Caco-2 (cell line): Measurements from ENCODE around the gene ATF7IP2. TPM values are rescaled to one million over a fixed set of nuclear protein-coding genes. Genes with fewer than 3 reads are reported as not detected.
A peak's percentile ranks its signal among the peaks of the same experiment; 100 is the strongest.

Source experiments
- BruUV-seq: library from RNA; stranded (reverse); fragments of 400-500 nt; replicated peaks from 2 replicates; lab custom pipeline; 2021; lab: Mats Ljungman, UMichigan
- CTCF ChIA-PET: fragments of 300-600 bp; sonication (Branson Sonifier 250); formaldehyde crosslinking; loops from one replicate; lab custom pipeline; 2022; ENCODE audit warnings: antibody characterized with exemption; lab: Charles Lee
- POLR2A ChIA-PET: fragments of 300-600 bp; sonication (Branson Sonifier 250); formaldehyde crosslinking; loops from one replicate; lab custom pipeline; 2022; ENCODE audit warnings: antibody characterized with exemption; lab: Charles Lee
- DNase-seq, 2 experiments: peaks; one replicate each; pipeline versions ENCODE4 v3.0.0 to v3.0.0-alpha.2; 2020 to 2022
- H3K27me3 ChIP-seq: replicated peaks from 2 replicates; pipeline ENCODE4 v1.6.0; 2011; ENCODE audit warnings: low read length; ENCODE audit not compliant: control insufficient read depth, insufficient read depth
- H3K36me3 ChIP-seq: 2 replicates; pipeline ENCODE4 v1.5.1; 2011; ENCODE audit warnings: low read length; ENCODE audit not compliant: control insufficient read depth, insufficient read depth
- H3K4me1 ChIP-seq: fragments of 250-450 bp; sonication (Bioruptor Pico); 2 replicates; pipeline ENCODE4 v1.5.1; 2020; ENCODE audit warnings: mild to moderate bottlenecking
- H3K4me3 ChIP-seq: 2 replicates; pipeline ENCODE4 v1.5.1; 2011; ENCODE audit warnings: low read depth, mild to moderate bottlenecking, control low read depth, low read length
- H3K9me3 ChIP-seq: fragments of 250-450 bp; sonication (Bioruptor Pico); 2 replicates; pipeline ENCODE4 v1.5.1; 2020; ENCODE audit warnings: mild to moderate bottlenecking, moderate library complexity
- H3K27ac Mint-ChIP-seq: one replicate; pipeline ENCODE4 v1.8.0; 2022; ENCODE audit warnings: mixed read lengths; ENCODE audit not compliant: unreplicated experiment
- H3K27me3 Mint-ChIP-seq: one replicate; pipeline ENCODE4 v1.8.0; 2022; ENCODE audit warnings: mixed read lengths; ENCODE audit not compliant: insufficient read depth, unreplicated experiment
- H3K36me3 Mint-ChIP-seq: one replicate; pipeline ENCODE4 v1.8.0; 2022; ENCODE audit warnings: mild to moderate bottlenecking, mixed read lengths; ENCODE audit not compliant: insufficient read depth, unreplicated experiment
- H3K4me1 Mint-ChIP-seq: one replicate; pipeline ENCODE4 v1.8.0; 2022; ENCODE audit warnings: low read depth, mixed read lengths; ENCODE audit not compliant: unreplicated experiment
- H3K4me3 Mint-ChIP-seq: one replicate; pipeline ENCODE4 v1.8.0; 2022; ENCODE audit warnings: mild to moderate bottlenecking, moderate library complexity, mixed read lengths; ENCODE audit not compliant: unreplicated experiment
- H3K9me3 Mint-ChIP-seq: one replicate; pipeline ENCODE4 v1.8.0; 2022; ENCODE audit warnings: mixed read lengths; ENCODE audit not compliant: unreplicated experiment
- intact Hi-C: fragments of 100-400 bp; cut with micrococcal nuclease; formaldehyde crosslinking; loops from one replicate; pipeline ENCODE4 v1.10.0; 2022; ENCODE audit not compliant: unreplicated experiment
- total RNA-seq: library from RNA; stranded (reverse); gene quantifications from 2 replicates; pipeline ENCODE4 v1.2.3, GENCODE V29; 2022
- TF ChIP-seq, protein P1 (sequence below), 2 experiments: fragments of 200-600 bp in 1 of 2; IDR thresholded peaks; 1 replicate in 1 of 2; 2 replicates in 1 of 2; pipeline versions ENCODE4 v1.5.1 to v1.8.0; 2011 to 2022; ENCODE audit warnings: antibody characterized with exemption in 1 of 2, control low read depth in 1 of 2, inconsistent platforms in 1 of 2, low read depth in 1 of 2, low read length in 1 of 2, mild to moderate bottlenecking in 1 of 2, moderate library complexity in 1 of 2; ENCODE audit not compliant: insufficient read depth in 1 of 2, severe bottlenecking in 1 of 2, unreplicated experiment in 1 of 2

Gene ATF7IP2
- total RNA-seq, 1 experiment from 2014 or later: 16.4 TPM

DNA sequence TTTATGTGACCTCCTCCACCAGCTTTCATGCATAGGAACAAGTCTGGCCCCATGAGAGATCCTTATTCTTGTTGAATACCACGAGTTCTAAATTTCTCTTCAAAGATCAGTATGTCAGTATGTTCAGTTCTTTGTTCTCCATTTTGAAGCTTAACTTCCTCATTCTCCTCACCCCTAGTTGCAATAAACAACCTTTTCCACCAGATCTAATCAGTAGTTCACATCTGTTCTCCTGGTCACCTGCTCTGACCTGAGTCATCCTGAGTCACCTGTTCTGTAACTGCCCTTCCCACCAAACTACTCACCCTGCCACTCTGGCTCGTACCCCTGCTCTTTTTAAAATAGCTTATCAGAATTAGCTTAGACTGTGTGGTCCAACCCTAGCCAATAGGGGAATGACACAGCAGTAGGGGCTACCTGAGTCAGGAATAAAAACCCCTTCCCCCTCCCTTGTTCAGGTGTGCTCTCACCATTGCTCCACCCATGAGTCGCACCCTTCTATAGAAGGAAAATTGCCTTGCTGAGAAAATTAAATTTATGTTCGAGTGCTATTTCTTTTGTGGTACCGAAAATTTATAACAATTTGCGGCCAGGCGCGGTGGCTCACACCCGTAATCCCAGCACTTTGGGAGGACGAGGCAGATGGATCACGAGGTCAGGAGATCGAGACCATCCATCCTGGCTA, 100.0 kb downstream of the ATF7IP2 start:
- POLR2A ChIA-PET: no interaction called here

DNA sequence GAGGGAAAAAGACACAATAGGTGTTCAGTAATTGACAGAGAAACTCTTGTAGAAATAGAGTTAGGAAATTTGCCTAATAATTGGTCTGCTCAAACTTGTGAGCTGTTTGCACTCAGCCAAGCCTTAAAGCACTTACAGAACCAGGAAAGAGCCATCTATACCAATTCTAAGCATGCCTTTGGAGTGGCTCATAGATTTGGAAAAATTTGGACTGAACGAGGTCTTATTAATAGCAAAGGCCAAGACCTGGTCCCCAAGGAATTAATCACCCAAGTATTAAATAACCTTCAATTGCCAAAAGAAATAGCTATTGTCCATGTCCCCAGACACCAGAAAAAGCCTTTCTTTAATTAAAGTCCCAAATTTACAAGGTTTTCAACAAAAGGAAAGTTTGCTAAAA, 104.3 kb downstream of the ATF7IP2 start:
- TF ChIP-seq, protein P1, sequence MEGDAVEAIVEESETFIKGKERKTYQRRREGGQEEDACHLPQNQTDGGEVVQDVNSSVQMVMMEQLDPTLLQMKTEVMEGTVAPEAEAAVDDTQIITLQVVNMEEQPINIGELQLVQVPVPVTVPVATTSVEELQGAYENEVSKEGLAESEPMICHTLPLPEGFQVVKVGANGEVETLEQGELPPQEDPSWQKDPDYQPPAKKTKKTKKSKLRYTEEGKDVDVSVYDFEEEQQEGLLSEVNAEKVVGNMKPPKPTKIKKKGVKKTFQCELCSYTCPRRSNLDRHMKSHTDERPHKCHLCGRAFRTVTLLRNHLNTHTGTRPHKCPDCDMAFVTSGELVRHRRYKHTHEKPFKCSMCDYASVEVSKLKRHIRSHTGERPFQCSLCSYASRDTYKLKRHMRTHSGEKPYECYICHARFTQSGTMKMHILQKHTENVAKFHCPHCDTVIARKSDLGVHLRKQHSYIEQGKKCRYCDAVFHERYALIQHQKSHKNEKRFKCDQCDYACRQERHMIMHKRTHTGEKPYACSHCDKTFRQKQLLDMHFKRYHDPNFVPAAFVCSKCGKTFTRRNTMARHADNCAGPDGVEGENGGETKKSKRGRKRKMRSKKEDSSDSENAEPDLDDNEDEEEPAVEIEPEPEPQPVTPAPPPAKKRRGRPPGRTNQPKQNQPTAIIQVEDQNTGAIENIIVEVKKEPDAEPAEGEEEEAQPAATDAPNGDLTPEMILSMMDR (IDR thresholded peaks at IDR 0.05; ENCODE audit: insufficient read depth in 1 of 2, low read depth in 1 of 2, low read length in 1 of 2, severe bottlenecking in 1 of 2, unreplicated experiment in 1 of 2): no peak
- DNase-seq: no peak
- CTCF ChIA-PET: no interaction called here

More for the DNA sequence above, 100.0 kb downstream of the ATF7IP2 start:
- no peak overlapping the region for H3K4me3 ChIP-seq
- intact Hi-C loops: no loop called here
- H3K9me3 ChIP-seq: peaks cover 9% of the 10 kb centered on the region; the same call in 1 of the 2 replicates
- no peaks in the 10 kb centered on the region for H3K27me3 ChIP-seq
- CTCF ChIA-PET: no interaction called here
- Mint-ChIP-seq H3K27ac (peak overlapping the region; percentile 67), H3K36me3 (peaks cover 4% of the 10 kb centered on the region), H3K4me1 (no peaks in the 10 kb centered on the region), H3K27me3 (no peaks in the 10 kb centered on the region), H3K9me3 (peaks cover 36% of the 10 kb centered on the region), H3K4me3 (no peak overlapping the region)
- H3K4me1 ChIP-seq: no peaks in the 10 kb centered on the region
- no peak for DNase-seq
- BruUV-seq: no TSS peak
- TF ChIP-seq, protein P1 (IDR thresholded peaks at IDR 0.05; ENCODE audit: insufficient read depth in 1 of 2, low read depth in 1 of 2, low read length in 1 of 2, severe bottlenecking in 1 of 2, unreplicated experiment in 1 of 2): no peak
- no peaks in the 10 kb centered on the region for H3K36me3 ChIP-seq

DNA sequence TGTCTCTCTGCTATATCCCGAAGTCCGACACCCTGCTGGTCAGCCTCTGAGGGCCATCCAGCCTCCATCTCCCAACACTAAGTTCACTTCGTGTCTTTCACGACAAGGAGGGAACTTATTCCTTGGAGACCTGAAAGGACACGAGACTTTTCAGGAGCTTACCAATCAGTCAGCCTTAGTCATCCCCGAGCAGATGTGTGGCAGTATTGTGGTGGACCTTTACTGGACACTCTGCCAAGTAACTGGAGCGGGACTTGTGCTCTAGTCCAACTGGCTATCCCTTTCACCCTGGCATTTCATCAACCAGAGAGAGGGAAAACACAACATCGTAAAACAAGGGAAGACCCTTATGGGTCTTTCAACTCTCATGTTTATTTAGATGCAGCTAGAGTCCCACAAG, 107.4 kb downstream of the ATF7IP2 start:
- Histone ChIP-seq H3K36me3 (no peaks in the 10 kb centered on the region), H3K4me1 (no peaks in the 10 kb centered on the region), H3K9me3 (0 out of 2 replicates have a peak, but pooled peaks cover 9% of the 10 kb centered on the region), H3K27me3 (no peaks in the 10 kb centered on the region), H3K4me3 (no peak overlapping the region)
- Mint-ChIP-seq H3K9me3 (peaks cover 33% of the 10 kb centered on the region), H3K36me3 (peaks cover 33% of the 10 kb centered on the region), H3K4me1 (no peaks in the 10 kb centered on the region), H3K27me3 (no peaks in the 10 kb centered on the region), H3K27ac (no peak overlapping the region), H3K4me3 (no peak overlapping the region)
- intact Hi-C loops: no loop called here
- TF ChIP-seq, protein P1 (IDR thresholded peaks at IDR 0.05; ENCODE audit: insufficient read depth in 1 of 2, low read depth in 1 of 2, low read length in 1 of 2, severe bottlenecking in 1 of 2, unreplicated experiment in 1 of 2): no peak
- no peak for DNase-seq
- no TSS peak for BruUV-seq
- ChIA-PET CTCF (no interaction called here), POLR2A (no interaction called here)

More for the DNA sequence above, 104.3 kb downstream of the ATF7IP2 start:
- Mint-ChIP-seq H3K36me3 (peaks cover 17% of the 10 kb centered on the region), H3K4me1 (no peaks in the 10 kb centered on the region), H3K27me3 (no peaks in the 10 kb centered on the region), H3K4me3 (no peak overlapping the region), H3K9me3 (peaks cover 43% of the 10 kb centered on the region), H3K27ac (no peak overlapping the region)
- POLR2A ChIA-PET: no interaction called here
- no peaks in the 10 kb centered on the region for H3K27me3 ChIP-seq
- no TSS peak for BruUV-seq
- intact Hi-C loops: no loop called here
- no peaks in the 10 kb centered on the region for H3K36me3 ChIP-seq
- H3K9me3 ChIP-seq: peaks cover 13% of the 10 kb centered on the region; the same call in 1 of the 2 replicates
- no peak overlapping the region for H3K4me3 ChIP-seq
- no peaks in the 10 kb centered on the region for H3K4me1 ChIP-seq
